GM19351 (cell line): ENCODE data around the gene NOL4L.
A peak's percentile ranks its signal among the peaks of the same experiment; 100 is the strongest.

Experiments
- ATAC-seq: cut with Tn5 transposase; IDR thresholded peaks from one replicate; pipeline ENCODE4 v1.9.1; 2021; ENCODE audit warnings: mild to moderate bottlenecking, moderate library complexity; ENCODE audit not compliant: unreplicated experiment

The NOL4L gene

DNA sequence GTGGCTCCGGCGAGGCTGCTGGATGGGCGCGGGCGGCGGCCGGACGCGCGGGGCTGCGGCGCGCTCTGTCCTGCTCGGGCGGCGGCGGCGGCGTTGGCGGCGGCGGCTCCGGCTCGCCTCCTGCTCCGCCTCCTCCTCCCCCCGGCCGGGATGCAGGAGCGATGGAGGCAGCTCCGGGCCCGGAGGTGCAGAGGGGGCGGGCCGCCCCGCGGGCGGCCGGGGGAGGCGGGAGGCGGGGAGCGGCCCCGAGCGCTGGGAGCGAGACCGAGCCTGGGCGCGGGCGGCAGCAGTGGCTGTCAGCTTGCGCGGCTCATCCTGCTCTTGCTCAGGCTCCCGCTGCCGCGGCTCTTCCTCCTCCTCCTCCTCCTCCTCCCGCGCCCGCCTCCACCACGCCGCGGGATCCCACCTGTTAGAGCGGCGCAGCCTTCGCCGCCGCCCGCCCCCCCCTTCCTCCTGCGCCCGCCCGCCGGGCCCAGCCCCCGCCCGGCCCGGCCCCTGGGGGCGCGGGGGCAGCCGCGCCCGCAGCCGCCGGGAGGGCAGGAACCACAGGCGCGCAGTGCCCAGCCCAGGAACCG, at the start of gene NOL4L:
Gene NOL4L (minus strand): TSS at position 323 of the 575 bp plus-strand sequence. CDS start 443 bp downstream, outside the sequence.
- ATAC-seq, result no peak

DNA sequence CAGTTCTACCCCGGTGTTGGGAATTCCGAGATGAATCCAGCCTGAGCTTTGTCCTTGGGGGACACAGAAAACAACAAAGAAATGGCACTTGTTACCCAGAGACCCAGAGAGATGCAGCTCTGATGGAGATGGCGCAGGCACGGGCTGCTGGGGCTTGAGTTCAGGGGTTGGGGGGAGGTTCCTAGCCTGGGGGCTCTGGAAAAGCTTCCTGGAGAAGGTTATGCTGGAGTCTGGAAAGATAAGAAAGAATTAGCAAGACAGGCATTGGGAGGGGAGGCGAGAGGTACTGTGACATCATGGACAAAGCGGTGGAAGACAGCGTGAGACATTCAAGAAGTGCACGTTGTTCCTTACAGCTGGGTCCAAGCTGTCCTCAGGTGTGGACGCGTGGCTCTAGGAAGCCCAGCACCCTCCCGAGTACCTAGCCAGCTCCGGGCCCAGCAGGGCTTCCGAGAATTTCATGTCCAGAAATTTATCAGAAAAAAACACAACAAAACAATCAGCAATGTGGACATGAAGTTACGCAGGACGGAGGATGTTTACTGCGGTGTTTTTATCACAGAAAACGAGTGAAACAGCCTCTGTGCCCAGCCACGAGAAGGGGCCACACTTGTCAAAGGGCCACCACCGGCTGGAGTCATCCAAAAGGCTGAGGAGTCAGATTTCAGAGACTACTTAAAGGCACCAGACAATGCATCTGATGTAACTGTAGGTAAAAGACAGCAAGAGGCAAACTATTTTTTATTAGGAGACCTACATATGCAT, 49.1 kb upstream of the NOL4L start:
- no peak for ATAC-seq

GRCh38 chr20:32632461-32633354, 47.6 kb upstream of the NOL4L start:
- ATAC-seq, result no peak

DNA sequence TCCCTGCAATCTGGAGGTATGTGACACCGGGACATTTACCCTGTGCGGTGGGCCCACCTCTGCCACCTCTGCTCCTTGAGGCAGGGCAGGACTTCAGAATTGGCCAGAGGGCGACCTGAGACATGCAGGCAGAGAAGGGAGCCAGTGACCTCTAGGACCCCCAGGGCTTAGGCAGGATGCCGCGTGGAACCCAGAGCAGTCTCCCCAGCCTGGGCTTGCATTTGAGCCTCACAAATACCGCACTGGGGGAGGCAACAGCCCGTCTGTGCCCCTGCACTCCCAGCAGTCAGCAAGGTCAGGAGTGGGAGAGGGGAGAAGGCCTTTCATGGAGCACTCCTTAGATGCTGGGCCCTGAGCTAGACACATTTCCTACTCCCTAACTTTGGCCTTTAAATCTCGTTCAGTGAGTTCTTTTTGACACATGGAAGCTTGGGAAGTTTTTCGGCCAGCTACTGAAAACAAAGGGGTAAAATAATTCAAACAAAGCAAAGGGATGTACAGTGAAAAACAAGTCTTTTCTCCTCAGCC, 46.9 kb upstream of the NOL4L start:
- no peak for ATAC-seq

DNA sequence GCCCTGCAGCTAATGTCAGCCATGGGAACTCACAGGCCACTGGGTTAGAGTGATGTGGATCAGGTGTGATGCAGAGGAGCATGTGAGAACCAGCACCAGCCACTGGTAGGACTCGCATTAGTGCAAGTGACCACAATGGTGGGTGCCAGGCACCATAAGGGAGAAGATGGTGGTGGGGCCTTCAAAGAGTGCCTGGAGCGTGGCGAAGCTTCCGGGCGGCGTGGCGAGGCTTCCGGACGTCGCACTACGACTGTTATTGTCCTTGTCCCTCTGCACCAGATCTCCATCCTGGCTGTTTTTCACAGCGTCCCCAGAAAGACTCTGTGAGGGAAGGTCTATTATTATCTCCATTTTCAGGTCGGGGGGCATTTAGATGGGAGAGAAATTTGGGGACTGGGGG, 44.7 kb upstream of the NOL4L start:
- ATAC-seq, result no peak

- ATAC-seq, result no peak
These were observed 43.9 kb upstream of the NOL4L start for GRCh38 chr20:32628960-32629530.

DNA sequence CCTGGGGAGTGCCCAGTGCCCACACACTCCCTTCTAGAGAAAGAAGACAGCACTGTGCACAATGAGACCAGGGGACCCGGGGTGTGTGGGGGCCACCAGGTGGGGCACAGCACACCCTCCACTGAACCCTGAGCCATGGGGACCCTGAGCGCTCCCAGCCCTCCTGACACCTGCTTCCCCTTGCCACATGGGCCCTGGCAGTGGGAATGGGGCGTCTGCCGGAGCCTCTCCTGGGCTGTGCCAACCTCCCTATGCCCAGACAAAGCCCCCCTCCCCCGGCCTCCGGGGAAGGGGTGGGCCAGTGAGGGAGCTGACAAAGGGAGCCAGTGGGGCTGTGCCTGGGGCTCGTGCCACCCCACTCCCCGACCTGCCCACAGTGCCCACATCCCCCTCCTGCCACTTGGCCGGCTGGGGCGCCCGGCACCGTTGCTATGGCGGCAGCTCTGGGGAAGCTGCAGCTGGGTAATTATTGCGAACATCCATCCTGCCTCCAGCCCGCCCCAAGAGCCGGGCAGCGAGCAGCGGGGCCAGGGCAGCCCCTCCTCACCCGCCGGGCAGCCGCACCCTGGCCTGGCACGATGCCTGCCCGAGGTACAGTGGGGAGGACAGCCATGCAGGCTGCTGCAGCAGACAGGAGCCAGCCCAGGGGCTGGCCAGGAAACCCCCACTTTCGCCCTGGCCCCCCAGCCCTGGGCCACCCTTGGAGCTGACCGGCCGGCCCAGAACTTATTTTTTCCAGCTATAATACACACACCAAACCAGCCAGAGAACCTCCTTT, 41.9 kb upstream of the NOL4L start:
- ATAC-seq, result peak; percentile 25

- no peak for ATAC-seq
These were observed 41.3 kb upstream of the NOL4L start for GRCh38 chr20:32626407-32626806.

GRCh38 chr20:32625996-32626395, 40.9 kb upstream of the NOL4L start:
- ATAC-seq, result no peak

GRCh38 chr20:32624687-32625345, 39.7 kb upstream of the NOL4L start:
- ATAC-seq, result no peak

GRCh38 chr20:32623667-32624157, 38.6 kb upstream of the NOL4L start:
- no peak for ATAC-seq

DNA sequence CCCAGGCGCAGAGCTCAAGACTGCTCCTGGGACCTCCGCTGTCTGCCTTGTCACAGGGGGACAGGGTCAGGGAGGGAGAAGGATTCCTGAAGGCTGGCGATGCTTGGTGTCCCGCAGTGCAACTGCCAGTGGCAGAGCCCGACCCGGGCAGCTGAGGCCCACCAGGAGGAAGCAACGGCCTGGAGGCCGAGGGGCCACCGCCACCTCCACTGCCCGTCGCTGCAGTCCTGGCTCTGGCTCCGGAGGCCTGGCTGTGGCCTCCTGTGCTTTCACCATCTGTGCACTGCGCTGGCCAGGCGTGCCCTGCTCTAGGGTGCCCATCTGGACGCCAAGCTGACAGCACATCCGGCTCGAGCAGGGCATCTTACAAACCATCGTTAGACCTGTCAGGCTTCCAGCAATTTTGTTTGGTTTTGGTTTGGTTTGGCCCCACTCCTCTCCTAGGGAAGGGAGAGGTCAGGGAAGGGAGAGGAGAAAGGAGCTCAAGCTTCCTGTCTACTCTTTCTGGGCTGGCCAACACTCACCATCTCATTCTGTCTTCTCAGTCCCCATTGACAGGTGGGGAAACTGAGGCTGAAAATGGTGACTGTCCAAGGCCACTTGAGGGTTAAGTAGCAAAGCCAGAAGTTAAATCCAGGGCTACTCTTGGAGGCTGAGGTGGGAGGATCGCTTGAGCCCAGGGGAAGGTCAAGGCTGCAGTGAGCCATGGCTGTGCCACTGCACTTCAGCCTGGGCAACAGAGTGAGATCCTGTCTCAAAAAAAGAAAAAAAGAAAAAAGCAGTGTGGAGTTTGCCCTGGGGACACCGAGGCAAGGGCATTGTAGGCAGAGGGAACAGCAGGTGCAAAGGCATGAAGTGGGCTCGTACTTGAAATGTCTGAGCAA, 37.7 kb upstream of the NOL4L start:
- ATAC-seq, result no peak

- no peak for ATAC-seq
These were observed 36.9 kb upstream of the NOL4L start for GRCh38 chr20:32621891-32622584.

DNA sequence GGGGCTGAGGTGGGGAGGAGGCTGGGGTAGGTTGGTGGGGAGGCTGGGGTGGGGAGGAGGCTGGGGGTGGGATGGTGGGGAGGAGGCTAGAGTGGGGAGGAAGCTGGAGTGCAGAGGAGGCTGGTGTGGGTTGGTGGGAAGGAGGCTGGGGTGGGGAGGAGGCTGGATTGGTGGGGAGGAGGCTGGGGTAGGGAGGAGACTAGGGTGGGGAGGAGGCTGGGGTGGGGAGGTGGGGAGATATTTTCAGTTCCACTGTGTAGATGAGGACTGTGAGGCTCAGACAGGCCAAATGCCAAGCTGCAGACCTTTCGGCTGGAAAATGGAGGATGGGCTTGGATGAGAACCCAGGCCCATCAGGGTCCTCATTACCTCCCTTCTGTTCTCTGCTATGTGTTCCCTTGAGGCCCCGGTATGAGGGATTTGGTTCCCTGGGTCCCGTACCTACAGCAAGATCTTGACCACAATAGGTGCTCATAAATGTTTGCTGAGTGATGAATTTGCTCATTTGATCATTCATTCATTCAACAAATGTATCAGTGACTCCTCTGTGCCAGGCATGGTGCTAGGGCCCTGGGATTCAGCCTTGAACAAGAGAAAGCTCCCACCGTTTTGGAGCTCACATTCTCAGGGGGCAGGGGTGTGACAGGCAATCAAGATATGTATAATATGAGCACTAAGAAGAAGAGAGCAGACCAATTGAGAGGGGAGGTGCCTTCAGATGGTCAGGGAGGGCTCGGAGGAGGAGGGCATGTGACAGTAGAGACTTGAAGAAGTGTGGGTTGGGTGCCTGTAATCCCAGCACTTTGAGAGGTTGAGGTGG, 36.1 kb upstream of the NOL4L start:
- no peak for ATAC-seq

- ATAC-seq, result no peak
These were observed 34.5 kb upstream of the NOL4L start for GRCh38 chr20:32619586-32619985.

DNA sequence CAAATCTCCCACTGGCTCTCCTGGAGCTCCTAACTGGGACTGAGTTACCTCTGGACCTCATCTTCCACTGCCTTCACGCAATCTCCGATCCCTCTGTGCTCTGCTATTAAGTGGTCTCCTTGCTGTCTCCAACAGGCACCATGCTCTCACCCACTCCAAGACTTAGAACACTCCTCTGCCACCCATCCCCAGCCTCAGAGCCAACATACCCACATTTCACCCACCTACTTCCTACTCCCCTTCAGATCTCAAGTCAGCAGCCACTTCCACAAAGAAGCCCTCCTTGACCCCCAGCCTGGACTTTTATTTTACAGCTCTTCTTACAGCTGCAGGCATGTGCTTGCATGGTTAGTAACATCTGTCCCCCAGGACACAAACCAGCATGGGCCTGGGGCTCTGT, 29.6 kb upstream of the NOL4L start:
- no peak for ATAC-seq

DNA sequence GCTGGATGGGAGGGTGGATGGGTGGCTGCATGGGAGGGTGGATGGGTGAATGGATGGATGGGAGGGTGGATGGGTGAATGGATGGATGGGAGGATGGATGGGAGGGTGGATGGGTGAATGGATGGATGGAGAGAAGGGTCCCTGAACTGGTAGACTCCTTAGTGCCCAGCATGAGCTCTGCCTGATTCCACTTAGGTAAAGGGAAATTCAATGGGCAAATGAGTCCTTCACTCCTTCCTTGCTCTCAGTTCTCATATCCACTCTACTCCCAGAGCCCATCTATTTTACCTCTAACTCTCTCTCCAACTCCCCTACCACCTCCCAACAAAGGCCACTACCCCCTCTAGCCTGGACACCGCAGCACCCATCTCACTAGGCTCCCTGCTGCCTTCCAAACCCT, 29.2 kb upstream of the NOL4L start:
- ATAC-seq, result no peak
